Aorta (tissue), 5 donors: ENCODE data around the gene TPX2. TPM values are rescaled to one million over a fixed set of nuclear protein-coding genes. Genes with fewer than 3 reads are reported as not detected.

ENCODE experiments used
- ATAC-seq: fragments of 200-7000 bp; cut with Tn5 transposase; one replicate; pipeline ENCODE4 v1.9.1; 2022; ENCODE audit warnings: moderate library complexity; ENCODE audit not compliant: low FRiP score
- DNase-seq, 2 donors: peaks; one replicate each; pipeline ENCODE4 v3.0.0-alpha.2; 2020
- H3K27ac ChIP-seq, 2 donors: one replicate each; pipeline ENCODE4 v1.5.1; 2013; ENCODE audit warnings: low read length in 2 of 2, mild to moderate bottlenecking in 2 of 2, moderate library complexity in 2 of 2, control low read depth in 1 of 2, inconsistent platforms in 1 of 2, low read depth in 1 of 2
- H3K27me3 ChIP-seq, 2 donors: one replicate each; pipeline ENCODE4 v1.6.1; 2013; ENCODE audit warnings: control low read depth in 1 of 2, low read length in 1 of 2, mild to moderate bottlenecking in 1 of 2, moderate library complexity in 1 of 2; ENCODE audit not compliant: insufficient read depth in 2 of 2, control insufficient read depth in 1 of 2
- H3K36me3 ChIP-seq, 2 donors: one replicate each; pipeline ENCODE4 v1.6.1; 2013; ENCODE audit warnings: control low read depth in 1 of 2, low read length in 1 of 2, mild to moderate bottlenecking in 1 of 2; ENCODE audit not compliant: insufficient read depth in 2 of 2, control insufficient read depth in 1 of 2
- H3K4me1 ChIP-seq, 2 donors: one replicate each; pipeline ENCODE4 v1.6.1; 2013; ENCODE audit warnings: low read length in 2 of 2, control low read depth in 1 of 2, mild to moderate bottlenecking in 1 of 2, moderate library complexity in 1 of 2; ENCODE audit not compliant: insufficient read depth in 2 of 2, control insufficient read depth in 1 of 2
- H3K4me3 ChIP-seq, 2 donors: one replicate each; pipeline ENCODE4 v1.5.1; 2013; ENCODE audit warnings: low read length in 2 of 2, control low read depth in 1 of 2, mild to moderate bottlenecking in 1 of 2
- H3K9me3 ChIP-seq: one replicate; pipeline ENCODE4 v1.6.1; 2013; ENCODE audit warnings: mild to moderate bottlenecking, low read length; ENCODE audit not compliant: control insufficient read depth
- WGBS, 2 donors: extraction: QIAGEN DNeasy Blood & Tissue Kit; methylation state at CpG; one replicate each; pipeline ENCODE4 v1.1.7; 2013; 5-methylcytosine and 5-hydroxymethylcytosine counted together
- intact Hi-C, 2 donors: fragments of 100-400 bp; cut with DNase I; formaldehyde crosslinking; loops; one replicate each; pipeline versions ENCODE4 v1.14.2 to v1.15.0; 2022
- polyA plus RNA-seq, 2 donors: library from polyadenylated mRNA; stranded (reverse); fragments of 200-250 nt; gene quantifications; one replicate each; pipeline ENCODE4 v1.2.3, GENCODE V29; 2013
- total RNA-seq, 2 donors: library from RNA; stranded (reverse); fragmentation: NEBNext Ultra II Directional; extraction: Animal tissue kit (Norgen Biotek cat#: 25700); gene quantifications; one replicate each; pipeline ENCODE4 v1.2.1, GENCODE V29; 2021
- donor health status: healthy with polysubstance abuse.
- donor health status: Bipolar disorder and iron deficiency.
- donor health status: DM: no; HTN: no; CAD: no.
- donor health status: DM: no; HTN: no; CAD: no.
- donor health status: DM: yes; HTN: yes; CAD: no.

Gene TPX2
- total and polyA plus RNA-seq, 4 donors: 0.75 to 5.4 (median 1.8) TPM

- H3K27ac ChIP-seq: peak overlapping the region; percentile 85 to 97
- H3K27me3 ChIP-seq: no peaks in the 10 kb centered on the region
- peaks cover 4 to 13% of the 10 kb centered on the region in 2 donors for H3K4me1 ChIP-seq
- no peaks in the 10 kb centered on the region for H3K9me3 ChIP-seq
- no peak overlapping the region for H3K4me3 ChIP-seq
- peaks cover 0 to 9% of the 10 kb centered on the region in 2 donors for H3K36me3 ChIP-seq
- DNase-seq (peak; percentile 64 to 82), ATAC-seq (no peak)
- intact Hi-C loops: no loop called here
- WGBS, 2 donors: 32 to 33% methylated on average over 5 of the region's 5 CpGs
These were observed 28.5 kb upstream of the TPX2 start for GRCh38 chr20:31710423-31711108.

- no peak for ATAC-seq
- Histone ChIP-seq H3K27me3 (no peaks in the 10 kb centered on the region), H3K4me1 (peaks cover 2 to 13% of the 10 kb centered on the region in 2 donors), H3K36me3 (peaks cover 0 to 6% of the 10 kb centered on the region in 2 donors), H3K27ac (peak overlapping the region; percentile 97 to 99), H3K4me3 (no peak overlapping the region), H3K9me3 (no peaks in the 10 kb centered on the region)
- DNase-seq: no peak
- intact Hi-C loops: no loop called here
These were observed 27.6 kb upstream of the TPX2 start for GRCh38 chr20:31711179-31712111.

GRCh38 chr20:31712112-31712553 is 27.0 kb upstream of the TPX2 start:
- DNase-seq (no peak), ATAC-seq (peak; percentile 39)
- Histone ChIP-seq H3K9me3 (no peaks in the 10 kb centered on the region), H3K27ac (peak overlapping the region; percentile 97 to 100), H3K4me3 (no peak overlapping the region), H3K4me1 (peaks cover 2 to 13% of the 10 kb centered on the region in 2 donors), H3K36me3 (peaks cover 0 to 1% of the 10 kb centered on the region in 2 donors), H3K27me3 (no peaks in the 10 kb centered on the region)
- 5 to 8% methylated on average over 5 of the region's 5 CpGs for WGBS, 2 donors
- intact Hi-C loops: no loop called here

GRCh38 chr20:31712564-31713311 is 26.4 kb upstream of the TPX2 start:
- intact Hi-C loops: no loop called here
- ATAC-seq: peak; percentile 91
- peak overlapping the region; percentile 97 to 100 for H3K27ac ChIP-seq
- WGBS, 2 donors: 1 to 3% methylated on average over 8 of the region's 8 CpGs
- H3K4me1 ChIP-seq: peaks cover 2 to 13% of the 10 kb centered on the region in 2 donors
- peak; percentile 82 to 89 for DNase-seq
- no peaks in the 10 kb centered on the region for H3K27me3 ChIP-seq
- peaks cover 0 to 1% of the 10 kb centered on the region in 2 donors for H3K36me3 ChIP-seq
- peak overlapping the region in 1 of 2 donors; percentile 8 for H3K4me3 ChIP-seq
- no peaks in the 10 kb centered on the region for H3K9me3 ChIP-seq

- no peaks in the 10 kb centered on the region for H3K36me3 ChIP-seq
- H3K9me3 ChIP-seq: no peaks in the 10 kb centered on the region
- peak overlapping the region; percentile 91 to 100 for H3K27ac ChIP-seq
- intact Hi-C loops: no loop called here
- peak; percentile 86 for ATAC-seq
- H3K27me3 ChIP-seq: no peaks in the 10 kb centered on the region
- H3K4me3 ChIP-seq: peak overlapping the region in 1 of 2 donors; percentile 8
- WGBS, 2 donors: 21 to 23% methylated on average over 9 of the region's 9 CpGs
- peaks cover 2 to 13% of the 10 kb centered on the region in 2 donors for H3K4me1 ChIP-seq
- DNase-seq: peak; percentile 88 to 91
These were observed 25.5 kb upstream of the TPX2 start for GRCh38 chr20:31713312-31714273.

GRCh38 chr20:31715766-31716165 is 23.3 kb upstream of the TPX2 start:
- 38 to 44% methylated on average over 3 of the region's 3 CpGs for WGBS, 2 donors
- peaks cover 2 to 9% of the 10 kb centered on the region in 2 donors for H3K4me1 ChIP-seq

GRCh38 chr20:31716351-31716750 is 22.7 kb upstream of the TPX2 start:
- Histone ChIP-seq H3K27me3 (no peaks in the 10 kb centered on the region), H3K4me1 (peaks cover 2 to 6% of the 10 kb centered on the region in 2 donors), H3K9me3 (no peaks in the 10 kb centered on the region), H3K4me3 (peak overlapping the region in 1 of 2 donors; percentile 36), H3K36me3 (peaks cover 0 to 2% of the 10 kb centered on the region in 2 donors), H3K27ac (peak overlapping the region in 1 of 2 donors; percentile 64)
- DNase-seq: no peak
- 55 to 74% methylated on average over 1 of the region's 1 CpG for WGBS, 2 donors
- intact Hi-C loops: no loop called here
- ATAC-seq: no peak

More at GRCh38 chr20:31715766-31716165, 23.3 kb upstream of the TPX2 start:
- no peak for ATAC-seq
- Histone ChIP-seq H3K9me3 (no peaks in the 10 kb centered on the region), H3K4me3 (no peak overlapping the region), H3K36me3 (peaks cover 0 to 2% of the 10 kb centered on the region in 2 donors), H3K27ac (peak overlapping the region in 1 of 2 donors; percentile 77), H3K27me3 (no peaks in the 10 kb centered on the region)
- intact Hi-C loops: no loop called here
- no peak for DNase-seq
